B cell (primary cell): ENCODE data around the gene ZNF691. TPM values are rescaled to one million over a fixed set of nuclear protein-coding genes. Genes with fewer than 3 reads are reported as not detected.

Experiments
- ATAC-seq: fragments of 200-7000 bp; cut with Tn5 transposase; one replicate; pipeline ENCODE4 v1.10.0; 2021; ENCODE audit warnings: low read depth, mild to moderate bottlenecking, moderate number of reproducible peaks, moderate library complexity
- CTCF ChIA-PET: fragments of 350-600 bp; sonication (Branson Sonifier 250); formaldehyde crosslinking; loops from one replicate; lab custom pipeline; 2021; ENCODE audit warnings: antibody characterized with exemption, inconsistent platforms; lab: Charles Lee
- POLR2A ChIA-PET: fragments of 350-600 bp; sonication (Branson Sonifier 250); formaldehyde crosslinking; loops from one replicate; lab custom pipeline; 2021; ENCODE audit warnings: antibody characterized with exemption; lab: Charles Lee
- DNase-seq: peaks from one replicate; pipeline ENCODE4 v3.0.0; 2013
- H2AFZ ChIP-seq: 2 replicates; pipeline ENCODE4 v1.6.1; 2012; ENCODE audit warnings: mild to moderate bottlenecking, low read depth, low read length; ENCODE audit not compliant: insufficient read depth, poor library complexity, severe bottlenecking
- H3K27ac ChIP-seq, 2 donors: 1 replicate in 1 of 2; 2 replicates in 1 of 2; pipeline ENCODE4 v1.5.1; 2012 to 2013; ENCODE audit warnings: low read length in 2 of 2, mild to moderate bottlenecking in 2 of 2, moderate library complexity in 1 of 2
- H3K27me3 ChIP-seq, 4 experiments: fragments of 200-600 bp in 1 of 4; sonication (generic) in 1 of 4; replicated peaks in 1 of 4; 1 replicate in 2 of 4; 2 replicates in 2 of 4; pipeline versions ENCODE4 v1.6.1 to v1.7.0; 2013 to 2016; ENCODE audit warnings: low read length in 3 of 4, mild to moderate bottlenecking in 2 of 4, mixed read lengths in 1 of 4, moderate library complexity in 1 of 4; ENCODE audit not compliant: insufficient read depth in 4 of 4, control insufficient read depth in 3 of 4; ENCODE audit errors: control extremely low read depth in 1 of 4
- H3K36me3 ChIP-seq, 2 experiments: replicated peaks in 1 of 2; 1 replicate in 1 of 2; 2 replicates in 1 of 2; pipeline versions ENCODE4 v1.6.1 to v1.7.1; 2013; ENCODE audit warnings: low read length in 1 of 2; ENCODE audit not compliant: insufficient read depth in 2 of 2, control insufficient read depth in 1 of 2; ENCODE audit errors: control extremely low read depth in 1 of 2, extremely low read depth in 1 of 2
- H3K4me1 ChIP-seq, 2 donors: fragments of 200-600 bp in 1 of 2; sonication (generic) in 1 of 2; 1 replicate in 1 of 2; 2 replicates in 1 of 2; pipeline versions ENCODE4 v1.5.1 to v1.6.1; 2013 to 2017; ENCODE audit warnings: low read length in 2 of 2; ENCODE audit not compliant: control insufficient read depth in 2 of 2, insufficient read depth in 2 of 2
- H3K4me2 ChIP-seq: replicated peaks from 2 replicates; pipeline ENCODE3; 2012; ENCODE audit warnings: mild to moderate bottlenecking, low read depth, low read length; ENCODE audit not compliant: poor library complexity, severe bottlenecking
- H3K4me3 ChIP-seq, 5 experiments: fragments of 200-600 bp in 1 of 5; sonication (generic) in 1 of 5; 1 replicate in 3 of 5; 2 replicates in 2 of 5; pipeline versions ENCODE4 v1.5.1 to v1.7.0; 2011 to 2016; ENCODE audit warnings: low read length in 4 of 5, mild to moderate bottlenecking in 4 of 5, low read depth in 2 of 5, control low read depth in 1 of 5, moderate library complexity in 1 of 5; ENCODE audit not compliant: insufficient read depth in 1 of 5; ENCODE audit errors: control extremely low read depth in 1 of 5, extremely low read depth in 1 of 5
- H3K79me2 ChIP-seq: fragments of 200-600 bp; sonication (generic); one replicate; pipeline ENCODE4 v1.6.0; 2016; ENCODE audit warnings: low read length; ENCODE audit not compliant: control insufficient read depth, insufficient read depth
- H3K9ac ChIP-seq: fragments of 200-600 bp; sonication (generic); 2 replicates; pipeline ENCODE4 v1.6.1; 2017; ENCODE audit warnings: mild to moderate bottlenecking, low read length, moderate library complexity
- H3K9me3 ChIP-seq, 3 donors: one replicate each; pipeline versions ENCODE4 v1.6.1 to v1.7.1; 2013; ENCODE audit warnings: low read length in 2 of 3; ENCODE audit not compliant: control insufficient read depth in 2 of 3, insufficient read depth in 1 of 3; ENCODE audit errors: control extremely low read depth in 1 of 3
- H4K20me1 ChIP-seq: 2 replicates; pipeline ENCODE4 v1.6.0; 2012; ENCODE audit warnings: mild to moderate bottlenecking, low read length; ENCODE audit not compliant: insufficient read depth, control insufficient read depth, poor library complexity, severe bottlenecking
- H3K27ac Mint-ChIP-seq: one replicate; pipeline ENCODE4 v1.8.0; 2021; ENCODE audit warnings: mixed read lengths
- H3K27me3 Mint-ChIP-seq: one replicate; pipeline ENCODE4 v1.8.0; 2021; ENCODE audit warnings: mixed read lengths
- H3K4me1 Mint-ChIP-seq: one replicate; pipeline ENCODE4 v1.8.0; 2021; ENCODE audit warnings: mixed read lengths
- H3K4me3 Mint-ChIP-seq: one replicate; pipeline ENCODE4 v1.8.0; 2021; ENCODE audit warnings: mixed read lengths
- H3K9me3 Mint-ChIP-seq: one replicate; pipeline ENCODE4 v1.8.0; 2022; ENCODE audit warnings: mixed read lengths; ENCODE audit not compliant: insufficient read depth
- EZH2 ChIP-seq: IDR thresholded peaks from 2 replicates; pipeline ENCODE4 v1.6.1; 2012; ENCODE audit warnings: borderline replicate concordance, low read depth, mild to moderate bottlenecking, moderate library complexity, low read length; ENCODE audit not compliant: insufficient read depth, poor library complexity, severe bottlenecking
- WGBS: methylation state at CpG from one replicate; pipeline ENCODE4 v1.1.5; 2013; ENCODE audit warnings: missing lambda C conversion rate; ENCODE audit not compliant: insufficient coverage; 5-methylcytosine and 5-hydroxymethylcytosine counted together
- intact Hi-C: fragments of 100-400 bp; cut with micrococcal nuclease; formaldehyde crosslinking; loops from one replicate; pipeline ENCODE4 v1.10.0; 2022
- polyA plus RNA-seq: library from polyadenylated mRNA; depleted of rRNA; stranded (reverse); fragments of >200 nt; gene quantifications from 2 replicates; pipeline ENCODE4 v1.2.3, GENCODE V29; 2012
- total RNA-seq, 2 donors: library from RNA; stranded (reverse); fragments of 120-200 nt in 1 of 2; gene quantifications; 1 replicate in 1 of 2; 2 replicates in 1 of 2; pipeline versions ENCODE4 v1.2.3 to v1.2.4, GENCODE V29; 2013 to 2022
- TF ChIP-seq, protein P1 (sequence below): fragments of 200-600 bp; IDR thresholded peaks from one replicate; pipeline ENCODE4 v1.8.0; 2022; ENCODE audit warnings: antibody characterized with exemption, mild to moderate bottlenecking

The ZNF691 gene
- total and polyA plus RNA-seq, 2 donors (not counting 1 experiment from before 2014, with no cell fraction given) = 12.4 to 17.1 TPM

DNA sequence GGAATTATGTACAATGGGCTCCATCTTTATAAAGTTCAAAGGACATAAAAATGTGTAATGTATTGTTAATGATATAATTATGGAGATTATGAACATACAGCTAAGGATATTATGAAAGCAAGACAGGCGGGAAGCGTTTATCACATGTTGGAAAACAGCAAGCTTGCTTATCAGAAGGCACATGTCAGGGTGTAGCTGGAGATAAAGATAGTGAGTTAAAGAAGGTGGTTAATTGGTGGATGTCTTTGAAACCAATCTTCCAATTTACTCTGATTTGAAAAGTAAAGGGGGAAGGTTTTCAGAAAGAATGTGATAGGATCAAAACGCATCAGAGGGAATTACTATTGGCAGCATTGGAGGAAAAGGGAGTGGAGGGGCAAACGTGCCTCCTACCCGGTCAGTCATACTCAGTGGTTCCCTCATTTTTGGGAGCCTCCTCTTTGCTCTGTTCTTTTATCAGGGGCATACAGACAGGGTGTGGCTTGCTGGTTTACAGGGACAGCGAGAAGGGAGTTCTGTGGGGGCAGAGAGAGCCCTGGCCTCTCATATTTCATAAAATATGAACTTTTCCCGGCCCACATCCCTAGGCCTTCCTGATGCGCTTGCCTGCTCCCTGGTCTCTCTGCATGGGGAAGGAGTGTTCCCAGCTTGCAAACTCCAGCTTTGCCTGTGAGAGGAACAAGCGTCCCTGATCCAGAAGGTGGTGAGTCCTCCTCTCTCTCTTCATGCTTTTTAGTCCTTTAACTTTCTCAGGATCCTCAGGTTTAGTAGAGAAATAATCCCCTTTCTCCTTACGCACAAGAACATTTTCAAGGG lies 21.2 kb upstream of the ZNF691 start:
- Histone ChIP-seq H3K9ac (no peak overlapping the region), H3K27ac (no peak overlapping the region), H3K79me2 (no peaks in the 10 kb centered on the region), H4K20me1 (no peaks in the 10 kb centered on the region), H2AFZ (no peak overlapping the region), H3K27me3 (no peaks in the 10 kb centered on the region), H3K4me1 (no peaks in the 10 kb centered on the region), H3K4me3 (no peak overlapping the region), H3K36me3 (no peaks in the 10 kb centered on the region), H3K4me2 (no peak overlapping the region), H3K9me3 (no peaks in the 10 kb centered on the region)
- Mint-ChIP-seq H3K27me3 (no peaks in the 10 kb centered on the region), H3K27ac (no peak overlapping the region), H3K9me3 (no peaks in the 10 kb centered on the region), H3K4me1 (no peaks in the 10 kb centered on the region), H3K4me3 (no peak overlapping the region)
- ChIA-PET CTCF (no interaction called here), POLR2A (no interaction called here)
- ATAC-seq (no peak), DNase-seq (no peak)
- 92% methylated on average over 6 of the region's 10 CpGs for WGBS
- intact Hi-C loops = no loop called here
- TF ChIP-seq, protein P1, sequence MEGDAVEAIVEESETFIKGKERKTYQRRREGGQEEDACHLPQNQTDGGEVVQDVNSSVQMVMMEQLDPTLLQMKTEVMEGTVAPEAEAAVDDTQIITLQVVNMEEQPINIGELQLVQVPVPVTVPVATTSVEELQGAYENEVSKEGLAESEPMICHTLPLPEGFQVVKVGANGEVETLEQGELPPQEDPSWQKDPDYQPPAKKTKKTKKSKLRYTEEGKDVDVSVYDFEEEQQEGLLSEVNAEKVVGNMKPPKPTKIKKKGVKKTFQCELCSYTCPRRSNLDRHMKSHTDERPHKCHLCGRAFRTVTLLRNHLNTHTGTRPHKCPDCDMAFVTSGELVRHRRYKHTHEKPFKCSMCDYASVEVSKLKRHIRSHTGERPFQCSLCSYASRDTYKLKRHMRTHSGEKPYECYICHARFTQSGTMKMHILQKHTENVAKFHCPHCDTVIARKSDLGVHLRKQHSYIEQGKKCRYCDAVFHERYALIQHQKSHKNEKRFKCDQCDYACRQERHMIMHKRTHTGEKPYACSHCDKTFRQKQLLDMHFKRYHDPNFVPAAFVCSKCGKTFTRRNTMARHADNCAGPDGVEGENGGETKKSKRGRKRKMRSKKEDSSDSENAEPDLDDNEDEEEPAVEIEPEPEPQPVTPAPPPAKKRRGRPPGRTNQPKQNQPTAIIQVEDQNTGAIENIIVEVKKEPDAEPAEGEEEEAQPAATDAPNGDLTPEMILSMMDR = no peak
- TF ChIP-seq EZH2 = no peak

DNA sequence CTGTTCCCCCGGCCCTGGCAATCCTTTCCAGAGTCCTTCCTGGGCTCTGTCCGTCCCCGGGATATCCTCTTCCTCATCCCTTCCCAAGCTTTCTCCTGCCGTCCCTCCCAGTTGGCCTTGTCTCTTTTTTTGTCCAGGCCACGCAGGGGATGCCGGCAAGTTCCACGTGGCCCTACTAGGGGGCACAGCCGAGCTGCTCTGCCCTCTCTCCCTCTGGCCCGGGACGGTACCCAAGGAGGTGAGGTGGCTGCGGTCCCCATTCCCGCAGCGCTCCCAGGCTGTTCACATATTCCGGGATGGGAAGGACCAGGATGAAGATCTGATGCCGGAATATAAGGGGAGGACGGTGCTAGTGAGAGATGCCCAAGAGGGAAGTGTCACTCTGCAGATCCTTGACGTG lies 15.8 kb upstream of the ZNF691 start:
- Mint-ChIP-seq H3K27me3 (no peaks in the 10 kb centered on the region), H3K4me1 (peaks cover 5% of the 10 kb centered on the region), H3K9me3 (no peaks in the 10 kb centered on the region), H3K27ac (no peak overlapping the region), H3K4me3 (no peak overlapping the region)
- no peaks in the 10 kb centered on the region for H3K9me3 ChIP-seq
- H3K4me1 ChIP-seq = peaks cover 3 to 5% of the 10 kb centered on the region in 2 donors
- H3K27ac ChIP-seq = no peak overlapping the region
- ATAC-seq = no peak
- no peaks in the 10 kb centered on the region for H3K27me3 ChIP-seq
- TF ChIP-seq, protein P1 = no peak
- no peak for TF ChIP-seq EZH2
- no peaks in the 10 kb centered on the region for H3K79me2 ChIP-seq
- no peak overlapping the region for H3K4me3 ChIP-seq
- H3K9ac ChIP-seq = no peak overlapping the region
- intact Hi-C loops = no loop called here
- H3K4me2 ChIP-seq = no peak overlapping the region
- DNase-seq = no peak
- 98% methylated on average over 15 of the region's 17 CpGs for WGBS
- CTCF ChIA-PET = no interaction called here
- no peaks in the 10 kb centered on the region for H4K20me1 ChIP-seq
- no peaks in the 10 kb centered on the region for H3K36me3 ChIP-seq
- POLR2A ChIA-PET = no interaction called here
- H2AFZ ChIP-seq = no peak overlapping the region
